HEK293 (cell line): ENCODE data around the gene TSEN2.

ENCODE experiments used
- CTCF ChIA-PET: fragments of 350-600 bp; formaldehyde crosslinking; extraction: SDS; loops from one replicate; lab custom pipeline; 2021; ENCODE audit warnings: antibody characterized with exemption; lab: Yijun Ruan, JAX
- POLR2A ChIA-PET: fragments of 300-600 bp; formaldehyde crosslinking; extraction: SDS; loops from one replicate; lab custom pipeline; 2020; ENCODE audit warnings: antibody characterized with exemption, inconsistent platforms; lab: Yijun Ruan, JAX
- H3K27ac ChIP-seq: fragments of 200-500 bp; sonication (Bioruptor generic); 2 replicates; pipeline ENCODE4 v1.5.1; 2014; ENCODE audit warnings: low read depth, low read length, control low read depth, inconsistent platforms; ENCODE audit errors: extremely low read depth
- H3K36me3 ChIP-seq, 2 experiments: fragments of 200-500 bp in 1 of 2; sonication (Bioruptor generic) in 1 of 2; 1 replicate in 1 of 2; 2 replicates in 1 of 2; pipeline ENCODE4 v1.5.1; 2014 to 2017; ENCODE audit warnings: inconsistent platforms in 2 of 2, low read length in 2 of 2; ENCODE audit not compliant: control insufficient read depth in 2 of 2, insufficient read depth in 1 of 2
- H3K4me1 ChIP-seq: fragments of 200-500 bp; sonication (Bioruptor generic); 2 replicates; pipeline ENCODE4 v1.5.1; 2014; ENCODE audit warnings: mild to moderate bottlenecking, low read length, inconsistent platforms; ENCODE audit not compliant: control insufficient read depth, insufficient read depth
- H3K4me3 ChIP-seq: 2 replicates; pipeline ENCODE4 v1.5.1; 2011; ENCODE audit warnings: low read depth, mild to moderate bottlenecking, control low read depth, low read length, moderate library complexity
- H3K9me3 ChIP-seq: fragments of 200-500 bp; sonication (Bioruptor generic); 2 replicates; pipeline ENCODE4 v1.5.1; 2014; ENCODE audit warnings: low read depth, low read length, inconsistent platforms; ENCODE audit not compliant: control insufficient read depth, insufficient read depth
- OVOL3 ChIP-seq: fragments of 450-650 bp; formaldehyde crosslinking; IDR thresholded peaks from 2 replicates; pipeline ENCODE4 v1.5.1; 2016; ENCODE audit warnings: missing biosample characterization, missing genetic modification characterization
- REPIN1 ChIP-seq: fragments of 450-650 bp; formaldehyde crosslinking; IDR thresholded peaks from 2 replicates; pipeline ENCODE4 v1.5.1; 2017; ENCODE audit warnings: missing biosample characterization, missing genetic modification characterization, low read depth
- ZBTB7A ChIP-seq: fragments of 450-650 bp; formaldehyde crosslinking; IDR thresholded peaks from 2 replicates; pipeline ENCODE4 v1.5.1; 2016; ENCODE audit warnings: low read depth, missing biosample characterization, missing genetic modification characterization
- ZFP37 ChIP-seq: fragments of 450-650 bp; formaldehyde crosslinking; IDR thresholded peaks from 2 replicates; pipeline ENCODE4 v1.5.1; 2016; ENCODE audit warnings: missing biosample characterization, missing genetic modification characterization
- ZNF132 ChIP-seq: fragments of 450-650 bp; formaldehyde crosslinking; IDR thresholded peaks from 2 replicates; pipeline ENCODE4 v1.5.1; 2017; ENCODE audit warnings: missing biosample characterization, missing genetic modification characterization, borderline replicate concordance
- ZNF175 ChIP-seq: fragments of 450-650 bp; formaldehyde crosslinking; IDR thresholded peaks from 2 replicates; pipeline ENCODE4 v1.5.1; 2016; ENCODE audit warnings: missing biosample characterization, missing genetic modification characterization
- ZNF19 ChIP-seq: fragments of 450-650 bp; formaldehyde crosslinking; IDR thresholded peaks from 2 replicates; pipeline ENCODE4; 2016; ENCODE audit warnings: missing biosample characterization, missing genetic modification characterization, low read depth
- ZNF211 ChIP-seq: fragments of 450-650 bp; formaldehyde crosslinking; IDR thresholded peaks from 2 replicates; pipeline ENCODE4 v1.5.1; 2016; ENCODE audit warnings: low read depth, missing biosample characterization, missing genetic modification characterization
- ZNF223 ChIP-seq: fragments of 450-650 bp; formaldehyde crosslinking; IDR thresholded peaks from 2 replicates; pipeline ENCODE4 v1.5.1; 2016; ENCODE audit warnings: missing biosample characterization, missing genetic modification characterization
- ZNF248 ChIP-seq: fragments of 450-650 bp; formaldehyde crosslinking; IDR thresholded peaks from 2 replicates; pipeline ENCODE4 v1.5.1; 2017; ENCODE audit warnings: missing biosample characterization, missing genetic modification characterization
- ZNF274 ChIP-seq, 2 experiments: fragments of 200-500 bp in 1 of 2; fragments of 450-650 bp in 1 of 2; sonication (Bioruptor generic) in 1 of 2; formaldehyde crosslinking in 1 of 2; IDR thresholded peaks; 2 replicates each; pipeline versions ENCODE4 v1.5.1 to v1.6.1; 2014 to 2016; ENCODE audit warnings: borderline replicate concordance in 1 of 2, inconsistent platforms in 1 of 2, low read length in 1 of 2, missing biosample characterization in 1 of 2, missing genetic modification characterization in 1 of 2
- ZNF292 ChIP-seq: fragments of 450-650 bp; formaldehyde crosslinking; IDR thresholded peaks from 2 replicates; pipeline ENCODE4 v1.5.1; 2016; ENCODE audit warnings: low read depth, missing biosample characterization, missing genetic modification characterization, borderline replicate concordance
- ZNF350 ChIP-seq: fragments of 450-650 bp; formaldehyde crosslinking; IDR thresholded peaks from 2 replicates; pipeline ENCODE4 v1.5.0; 2017; ENCODE audit warnings: missing biosample characterization, mild to moderate bottlenecking, missing genetic modification characterization
- ZNF404 ChIP-seq: fragments of 450-650 bp; formaldehyde crosslinking; IDR thresholded peaks from 2 replicates; pipeline ENCODE4 v1.5.1; 2017; ENCODE audit warnings: missing biosample characterization, missing genetic modification characterization
- ZNF473 ChIP-seq: fragments of 450-650 bp; formaldehyde crosslinking; IDR thresholded peaks from 2 replicates; pipeline ENCODE4 v1.5.1; 2017; ENCODE audit warnings: missing biosample characterization, missing genetic modification characterization
- ZNF48 ChIP-seq: fragments of 450-650 bp; formaldehyde crosslinking; IDR thresholded peaks from 2 replicates; pipeline ENCODE4 v1.5.1; 2016; ENCODE audit warnings: missing biosample characterization, missing genetic modification characterization
- ZNF560 ChIP-seq: fragments of 450-650 bp; formaldehyde crosslinking; IDR thresholded peaks from 2 replicates; pipeline ENCODE4 v1.5.1; 2017; ENCODE audit warnings: missing biosample characterization, missing genetic modification characterization, borderline replicate concordance
- ZNF585B ChIP-seq: fragments of 450-650 bp; formaldehyde crosslinking; IDR thresholded peaks from 2 replicates; pipeline ENCODE4 v1.5.1; 2016; ENCODE audit warnings: missing biosample characterization, missing genetic modification characterization
- ZNF596 ChIP-seq: fragments of 450-650 bp; IDR thresholded peaks from 2 replicates; pipeline ENCODE4 v1.5.0; 2018; ENCODE audit warnings: missing biosample characterization, mild to moderate bottlenecking, missing genetic modification characterization, moderate library complexity
- ZNF623 ChIP-seq: fragments of 450-650 bp; formaldehyde crosslinking; IDR thresholded peaks from 2 replicates; pipeline ENCODE4 v1.5.1; 2016; ENCODE audit warnings: missing biosample characterization, missing genetic modification characterization
- ZNF664 ChIP-seq: fragments of 450-650 bp; formaldehyde crosslinking; IDR thresholded peaks from 2 replicates; pipeline ENCODE4 v1.5.1; 2016; ENCODE audit warnings: missing biosample characterization, missing genetic modification characterization
- ZNF677 ChIP-seq: fragments of 450-650 bp; IDR thresholded peaks from 2 replicates; pipeline ENCODE4 v1.5.0; 2018; ENCODE audit warnings: missing biosample characterization, mild to moderate bottlenecking, missing genetic modification characterization, moderate library complexity
- ZNF747 ChIP-seq: fragments of 450-650 bp; formaldehyde crosslinking; IDR thresholded peaks from 2 replicates; pipeline ENCODE4 v1.5.1; 2016; ENCODE audit warnings: missing biosample characterization, missing genetic modification characterization
- ZNF776 ChIP-seq: fragments of 450-650 bp; formaldehyde crosslinking; IDR thresholded peaks from 2 replicates; pipeline ENCODE4 v1.5.0; 2017; ENCODE audit warnings: missing biosample characterization, missing genetic modification characterization, borderline replicate concordance
- ZNF777 ChIP-seq: fragments of 450-650 bp; formaldehyde crosslinking; IDR thresholded peaks from 2 replicates; pipeline ENCODE4 v1.5.1; 2017; ENCODE audit warnings: missing biosample characterization, missing genetic modification characterization, borderline replicate concordance
- ZXDB ChIP-seq: fragments of 450-650 bp; formaldehyde crosslinking; IDR thresholded peaks from 2 replicates; pipeline ENCODE4 v1.5.1; 2016; ENCODE audit warnings: missing biosample characterization, missing genetic modification characterization
- TF ChIP-seq, protein P1 (sequence below): fragments of 450-650 bp; formaldehyde crosslinking; IDR thresholded peaks from 2 replicates; pipeline ENCODE4 v1.5.1; 2016; ENCODE audit warnings: missing biosample characterization, missing genetic modification characterization
- TF ChIP-seq, protein P2 (sequence below): fragments of 450-650 bp; formaldehyde crosslinking; optimal IDR thresholded peaks from 2 replicates; pipeline ENCODE3; 2016; ENCODE audit warnings: missing biosample characterization, mild to moderate bottlenecking, missing genetic modification characterization
- TF ChIP-seq, protein P3 (sequence below): IDR thresholded peaks from 2 replicates; pipeline ENCODE4 v1.6.1; 2011; ENCODE audit warnings: mild to moderate bottlenecking, low read depth, low read length, borderline replicate concordance
- TF ChIP-seq, protein P4 (sequence below): fragments of 450-650 bp; formaldehyde crosslinking; IDR thresholded peaks from 2 replicates; pipeline ENCODE4 v1.5.1; 2016; ENCODE audit warnings: missing biosample characterization, missing genetic modification characterization

Gene TSEN2

DNA sequence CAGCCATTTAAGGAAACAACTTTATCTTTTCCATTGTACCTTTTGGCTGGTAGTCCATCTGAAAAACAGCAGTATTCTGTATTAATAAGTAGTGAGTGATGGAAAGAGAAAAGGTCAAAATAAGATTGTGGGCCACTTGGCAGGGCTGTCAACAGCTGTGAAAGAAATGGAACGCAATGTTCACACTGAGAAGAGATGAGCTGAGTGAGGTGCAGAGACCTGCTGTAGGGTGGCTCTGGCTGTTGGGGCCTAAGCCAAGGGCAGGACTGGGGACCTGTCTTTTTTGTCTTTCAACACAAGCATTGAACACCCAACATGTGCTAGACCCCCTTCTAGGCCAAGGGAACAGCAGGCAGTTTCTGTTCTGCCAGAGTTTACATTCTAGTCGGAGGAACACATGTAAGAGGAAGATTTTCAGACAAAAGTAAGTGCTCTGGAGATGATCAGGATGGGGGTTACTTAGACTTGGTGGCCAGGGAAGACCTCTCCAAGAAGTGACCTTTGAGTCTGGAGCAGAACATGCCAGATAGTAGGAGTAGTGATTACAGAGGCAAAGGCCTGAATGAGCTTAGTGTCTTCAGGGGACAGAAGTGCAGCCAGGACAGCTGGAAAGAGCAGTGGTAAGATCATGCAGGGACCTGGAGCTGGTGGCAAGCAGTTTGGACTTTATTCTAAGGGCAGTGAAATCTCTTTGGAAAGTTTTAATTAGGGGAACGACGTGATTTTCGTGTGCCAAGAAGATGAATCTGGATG, 29.6 kb downstream of the TSEN2 start:
- CTCF ChIA-PET, result no interaction called here
- H3K4me1 ChIP-seq, result peaks cover 5% of the 10 kb centered on the region

DNA sequence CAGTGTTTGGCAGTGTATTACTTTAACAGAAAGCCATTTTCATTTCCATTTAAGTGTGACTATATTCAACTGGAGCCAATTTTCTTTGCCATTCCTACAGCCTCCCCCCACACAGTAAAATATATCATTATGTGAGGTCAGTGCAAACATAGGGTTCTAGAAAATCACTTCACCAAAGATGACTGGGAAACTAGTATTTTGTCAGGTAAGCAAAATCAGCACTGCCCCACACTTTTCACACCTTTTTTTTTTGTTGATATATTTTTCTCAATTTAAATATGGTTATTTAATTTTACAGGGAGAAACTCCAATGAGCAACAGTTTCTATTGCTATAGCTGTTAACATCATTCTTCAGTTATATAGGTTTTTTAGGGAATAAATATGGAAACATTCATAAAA, 31.4 kb downstream of the TSEN2 start:
- Histone ChIP-seq H3K4me1 (peaks cover 5% of the 10 kb centered on the region), H3K36me3 (peaks cover 4 to 16% of the 10 kb centered on the region in 2 experiments; a peak in 2 of 3 replicates), H3K9me3 (no peaks in the 10 kb centered on the region), H3K27ac (no peak overlapping the region), H3K4me3 (no peak overlapping the region)
- CTCF ChIA-PET, result no interaction called here
- TF ChIP-seq ZNF48 (tag by site-specific recombination), result no peak
- POLR2A ChIA-PET, result interaction anchor here (0.7 kb wide), 1 partner anchor 1172 kb away, joined by 3 read pairs; no protein-coding TSS in a partner anchor

More for the DNA sequence above, 29.6 kb downstream of the TSEN2 start:
- Histone ChIP-seq H3K9me3 (no peaks in the 10 kb centered on the region), H3K36me3 (peaks cover 0 to 19% of the 10 kb centered on the region in 2 experiments; a peak in 2 of 3 replicates), H3K27ac (no peak overlapping the region), H3K4me3 (no peak overlapping the region)
- no peak for TF ChIP-seq OVOL3 (tag by site-specific recombination)
- no peak for TF ChIP-seq ZNF350 (tag by site-specific recombination)
- no peak for TF ChIP-seq ZBTB7A (tag by site-specific recombination)
- no peak for TF ChIP-seq ZNF585B (tag by site-specific recombination)
- TF ChIP-seq ZNF292 (tag by site-specific recombination), result no peak
- TF ChIP-seq ZXDB (tag by site-specific recombination), result no peak
- no peak for TF ChIP-seq ZNF404
- TF ChIP-seq ZNF175 (tag by site-specific recombination), result no peak
- no peak for TF ChIP-seq REPIN1
- no peak for TF ChIP-seq ZNF560 (tag by site-specific recombination)
- TF ChIP-seq, protein P1, sequence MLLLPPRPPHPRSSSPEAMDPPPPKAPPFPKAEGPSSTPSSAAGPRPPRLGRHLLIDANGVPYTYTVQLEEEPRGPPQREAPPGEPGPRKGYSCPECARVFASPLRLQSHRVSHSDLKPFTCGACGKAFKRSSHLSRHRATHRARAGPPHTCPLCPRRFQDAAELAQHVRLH (tag by site-specific recombination), result no peak
- no peak for TF ChIP-seq ZNF473
- TF ChIP-seq ZNF274 (IDR thresholded peaks at IDR 0.05; ENCODE audit: low read length), result no peak
- TF ChIP-seq ZNF274 (tag by site-specific recombination; IDR thresholded peaks at IDR 0.05; ENCODE audit: borderline replicate concordance), result no peak
- no peak for TF ChIP-seq ZNF19 (tag by site-specific recombination)
- no peak for TF ChIP-seq ZNF664 (tag by site-specific recombination)
- no peak for TF ChIP-seq ZNF211 (tag by site-specific recombination)
- TF ChIP-seq ZNF677 (tag by site-specific recombination), result no peak
- no peak for TF ChIP-seq ZNF248 (tag by site-specific recombination)
- POLR2A ChIA-PET, result no interaction called here

DNA sequence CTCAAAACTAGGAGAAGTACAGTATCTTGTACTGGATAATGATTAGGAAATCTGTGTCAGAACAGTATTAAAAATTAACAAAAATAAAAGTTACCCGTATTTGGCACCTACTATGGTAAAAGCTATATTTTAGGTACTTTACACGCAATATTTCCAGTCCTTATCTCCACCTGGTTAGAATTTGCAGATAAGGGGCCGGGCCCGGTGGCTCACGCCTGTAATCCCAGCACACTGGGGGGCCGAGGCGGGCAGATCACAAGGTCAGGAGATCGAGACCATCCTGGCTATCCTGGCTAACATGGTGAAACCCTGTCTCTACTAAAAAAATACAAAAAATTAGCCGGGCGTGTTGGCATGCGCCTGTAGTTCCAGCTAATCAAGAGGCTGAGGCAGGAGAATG, 32.6 kb downstream of the TSEN2 start:
- CTCF ChIA-PET, result no interaction called here
- Histone ChIP-seq H3K4me1 (peaks cover 5% of the 10 kb centered on the region), H3K4me3 (no peak overlapping the region), H3K27ac (no peak overlapping the region), H3K36me3 (peaks cover 4 to 24% of the 10 kb centered on the region in 2 experiments; a peak in 2 of 3 replicates), H3K9me3 (no peaks in the 10 kb centered on the region)
- POLR2A ChIA-PET, result no interaction called here
- TF ChIP-seq ZNF223 (tag by site-specific recombination) (no peak), ZNF776 (tag by site-specific recombination) (no peak), ZNF677 (tag by site-specific recombination) (no peak), ZNF132 (tag by site-specific recombination) (no peak), ZNF623 (tag by site-specific recombination) (no peak), ZNF596 (tag by site-specific recombination) (no peak), ZFP37 (tag by site-specific recombination) (no peak), ZNF747 (tag by site-specific recombination) (no peak), ZNF777 (no peak)
- TF ChIP-seq, protein P2, sequence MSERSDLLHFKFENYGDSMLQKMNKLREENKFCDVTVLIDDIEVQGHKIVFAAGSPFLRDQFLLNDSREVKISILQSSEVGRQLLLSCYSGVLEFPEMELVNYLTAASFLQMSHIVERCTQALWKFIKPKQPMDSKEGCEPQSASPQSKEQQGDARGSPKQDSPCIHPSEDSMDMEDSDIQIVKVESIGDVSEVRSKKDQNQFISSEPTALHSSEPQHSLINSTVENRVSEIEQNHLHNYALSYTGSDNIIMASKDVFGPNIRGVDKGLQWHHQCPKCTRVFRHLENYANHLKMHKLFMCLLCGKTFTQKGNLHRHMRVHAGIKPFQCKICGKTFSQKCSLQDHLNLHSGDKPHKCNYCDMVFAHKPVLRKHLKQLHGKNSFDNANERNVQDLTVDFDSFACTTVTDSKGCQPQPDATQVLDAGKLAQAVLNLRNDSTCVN, result no peak
- TF ChIP-seq, protein P3, sequence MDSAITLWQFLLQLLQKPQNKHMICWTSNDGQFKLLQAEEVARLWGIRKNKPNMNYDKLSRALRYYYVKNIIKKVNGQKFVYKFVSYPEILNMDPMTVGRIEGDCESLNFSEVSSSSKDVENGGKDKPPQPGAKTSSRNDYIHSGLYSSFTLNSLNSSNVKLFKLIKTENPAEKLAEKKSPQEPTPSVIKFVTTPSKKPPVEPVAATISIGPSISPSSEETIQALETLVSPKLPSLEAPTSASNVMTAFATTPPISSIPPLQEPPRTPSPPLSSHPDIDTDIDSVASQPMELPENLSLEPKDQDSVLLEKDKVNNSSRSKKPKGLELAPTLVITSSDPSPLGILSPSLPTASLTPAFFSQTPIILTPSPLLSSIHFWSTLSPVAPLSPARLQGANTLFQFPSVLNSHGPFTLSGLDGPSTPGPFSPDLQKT, result no peak
- TF ChIP-seq, protein P4, sequence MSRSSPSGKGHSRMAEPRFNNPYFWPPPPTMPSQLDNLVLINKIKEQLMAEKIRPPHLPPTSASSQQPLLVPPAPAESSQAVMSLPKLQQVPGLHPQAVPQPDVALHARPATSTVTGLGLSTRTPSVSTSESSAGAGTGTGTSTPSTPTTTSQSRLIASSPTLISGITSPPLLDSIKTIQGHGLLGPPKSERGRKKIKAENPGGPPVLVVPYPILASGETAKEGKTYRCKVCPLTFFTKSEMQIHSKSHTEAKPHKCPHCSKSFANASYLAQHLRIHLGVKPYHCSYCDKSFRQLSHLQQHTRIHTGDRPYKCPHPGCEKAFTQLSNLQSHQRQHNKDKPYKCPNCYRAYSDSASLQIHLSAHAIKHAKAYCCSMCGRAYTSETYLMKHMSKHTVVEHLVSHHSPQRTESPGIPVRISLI, result no peak
